Mucosa of stomach (tissue), 1 donor: ENCODE data around the gene HBD.
"Not testable (repeated sequence)": the region's sequence is repeated elsewhere in the genome, so short reads cannot be mapped to it uniquely, and the experiment has no call there.

Source experiments
- H3K27me3 ChIP-seq: one replicate; pipeline ENCODE4 v1.7.0; 2013; ENCODE audit warnings: mild to moderate bottlenecking, low read length; ENCODE audit not compliant: control insufficient read depth, insufficient read depth
- H3K36me3 ChIP-seq: one replicate; pipeline ENCODE4 v1.7.0; 2013; ENCODE audit warnings: low read length; ENCODE audit not compliant: control insufficient read depth, insufficient read depth
- H3K4me1 ChIP-seq: one replicate; pipeline ENCODE4 v1.7.0; 2013; ENCODE audit warnings: mild to moderate bottlenecking, low read length; ENCODE audit not compliant: control insufficient read depth, insufficient read depth
- H3K4me3 ChIP-seq: one replicate; pipeline ENCODE4 v1.7.0; 2013; ENCODE audit warnings: low read length
- H3K9ac ChIP-seq: one replicate; pipeline ENCODE4 v1.7.0; 2013; ENCODE audit warnings: mild to moderate bottlenecking, low read length, moderate library complexity
- H3K9me3 ChIP-seq: one replicate; pipeline ENCODE4 v1.7.0; 2013; ENCODE audit warnings: mild to moderate bottlenecking, low read length, moderate library complexity; ENCODE audit not compliant: control insufficient read depth
- donor health status: Pancreatic carcinoma.

The HBD gene

GRCh38 chr11:5250543-5251204, 16.4 kb upstream of the HBD start:
- H3K36me3 ChIP-seq = no peaks in the 10 kb centered on the region
- H3K4me3 ChIP-seq = no peak overlapping the region
- H3K9ac ChIP-seq = no peak overlapping the region
- no peaks in the 10 kb centered on the region for H3K4me1 ChIP-seq
- H3K27me3 ChIP-seq = no peaks in the 10 kb centered on the region
- no peaks in the 10 kb centered on the region for H3K9me3 ChIP-seq

GRCh38 chr11:5249807-5250396, 15.6 kb upstream of the HBD start, which contains the start of gene HBG1:
Gene HBG1, minus strand, starts transcription at chr11:5249857. Its CDS starts 53 bp downstream, at chr11:5249804.
- not testable (repeated sequence) for H3K9ac ChIP-seq, H3K36me3 ChIP-seq, H3K4me1 ChIP-seq, H3K4me3 ChIP-seq, H3K9me3 ChIP-seq, H3K27me3 ChIP-seq

- H3K9ac ChIP-seq, H3K4me1 ChIP-seq, H3K9me3 ChIP-seq, H3K27me3 ChIP-seq, H3K36me3 ChIP-seq, H3K4me3 ChIP-seq: not testable (repeated sequence)
Observed at GRCh38 chr11:5248498-5248897, 14.2 kb upstream of the HBD start.

DNA sequence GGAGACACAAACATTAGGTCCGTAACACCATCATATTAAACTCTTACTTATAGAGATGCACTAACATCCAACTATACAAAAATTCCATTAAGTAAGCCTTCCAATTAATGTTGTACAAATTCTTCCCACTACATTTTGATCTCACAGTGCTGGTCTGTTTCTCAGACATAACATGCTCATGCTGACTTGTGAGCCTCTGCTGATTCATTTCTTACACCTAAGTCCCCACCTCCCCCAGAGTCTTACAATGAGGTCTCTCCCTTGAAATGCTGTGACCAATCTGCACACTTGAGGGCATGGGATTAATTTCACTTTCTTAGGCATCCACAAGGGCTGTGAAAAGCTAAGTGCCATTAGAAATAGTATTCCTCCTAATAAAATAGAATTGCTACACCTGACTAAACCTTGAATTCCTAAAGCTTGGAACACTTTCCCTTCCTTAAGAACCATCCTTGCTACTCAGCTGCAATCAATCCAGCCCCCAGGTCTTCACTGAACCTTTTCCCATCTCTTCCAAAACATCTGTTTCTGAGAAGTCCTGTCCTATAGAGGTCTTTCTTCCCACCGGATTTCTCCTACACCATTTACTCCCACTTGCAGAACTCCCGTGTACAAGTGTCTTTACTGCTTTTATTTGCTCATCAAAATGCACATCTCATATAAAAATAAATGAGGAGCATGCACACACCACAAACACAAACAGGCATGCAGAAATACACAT, 13.3 kb upstream of the HBD start:
- Histone ChIP-seq H3K36me3 (no peaks in the 10 kb centered on the region), H3K9me3 (no peaks in the 10 kb centered on the region), H3K27me3 (no peaks in the 10 kb centered on the region), H3K9ac (no peak overlapping the region), H3K4me1 (no peaks in the 10 kb centered on the region), H3K4me3 (no peak overlapping the region)

DNA sequence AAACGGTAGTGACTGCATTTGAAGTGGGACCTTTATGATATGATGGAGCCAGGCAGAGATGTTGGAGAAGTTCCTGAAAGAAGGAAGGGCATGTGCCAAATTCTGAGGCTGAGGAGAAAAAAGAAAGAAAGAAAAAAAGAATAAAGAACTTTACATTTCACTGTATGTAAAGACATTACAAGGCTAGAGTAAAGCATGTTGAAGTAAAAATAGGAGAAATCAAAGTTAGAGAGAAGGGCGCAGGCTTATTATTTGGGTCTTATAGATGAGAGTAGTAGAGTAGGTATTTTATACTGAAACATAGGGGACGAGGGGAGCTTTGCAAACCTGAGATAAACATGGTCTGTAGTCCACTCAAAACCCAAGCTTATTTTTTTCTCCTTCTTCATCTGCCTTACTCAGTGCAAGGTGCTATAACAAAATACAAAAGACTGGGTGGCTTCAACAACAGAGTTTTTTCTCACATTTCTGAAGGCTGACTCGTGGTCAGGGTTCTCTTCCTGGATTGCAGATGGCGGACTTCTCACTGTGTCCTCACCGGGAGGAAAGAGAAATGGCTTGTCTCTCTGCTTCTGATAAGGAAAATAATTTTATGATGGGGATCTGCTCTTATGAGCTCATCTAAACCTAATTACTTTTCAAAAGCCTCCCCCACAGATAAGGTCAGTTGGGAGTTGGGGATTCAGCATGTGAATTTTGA, 12.6 kb upstream of the HBD start:
- no peak overlapping the region for H3K9ac ChIP-seq
- no peaks in the 10 kb centered on the region for H3K27me3 ChIP-seq
- no peaks in the 10 kb centered on the region for H3K4me1 ChIP-seq
- H3K4me3 ChIP-seq = no peak overlapping the region
- H3K9me3 ChIP-seq = no peaks in the 10 kb centered on the region
- H3K36me3 ChIP-seq = no peaks in the 10 kb centered on the region

DNA sequence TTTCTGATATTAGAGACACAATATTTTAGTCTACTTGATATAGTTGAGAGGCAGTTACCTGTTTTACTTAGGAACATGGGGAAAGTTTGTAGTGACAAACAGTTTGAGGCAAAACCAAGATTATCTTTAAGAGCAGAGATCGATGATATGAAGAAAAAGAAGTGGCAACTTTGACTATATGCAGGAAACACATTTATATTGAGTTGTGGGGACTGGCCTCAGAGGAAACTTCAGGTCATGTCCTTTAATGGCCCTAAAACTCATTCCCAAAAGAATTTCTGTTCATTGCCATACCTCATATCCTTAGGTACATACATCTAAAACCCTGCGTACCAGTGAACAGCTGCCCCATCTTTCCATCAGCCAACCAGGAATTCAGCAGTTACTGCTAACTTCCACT, 10.9 kb upstream of the HBD start:
- H3K4me1 ChIP-seq = no peaks in the 10 kb centered on the region
- no peaks in the 10 kb centered on the region for H3K36me3 ChIP-seq
- H3K9ac ChIP-seq = no peak overlapping the region
- no peak overlapping the region for H3K4me3 ChIP-seq
- no peaks in the 10 kb centered on the region for H3K9me3 ChIP-seq
- no peaks in the 10 kb centered on the region for H3K27me3 ChIP-seq

- Histone ChIP-seq H3K27me3 (no peaks in the 10 kb centered on the region), H3K4me1 (no peaks in the 10 kb centered on the region), H3K36me3 (no peaks in the 10 kb centered on the region), H3K9ac (no peak overlapping the region), H3K4me3 (no peak overlapping the region), H3K9me3 (no peaks in the 10 kb centered on the region)
Observed at GRCh38 chr11:5243816-5244180, 9.5 kb upstream of the HBD start.

DNA sequence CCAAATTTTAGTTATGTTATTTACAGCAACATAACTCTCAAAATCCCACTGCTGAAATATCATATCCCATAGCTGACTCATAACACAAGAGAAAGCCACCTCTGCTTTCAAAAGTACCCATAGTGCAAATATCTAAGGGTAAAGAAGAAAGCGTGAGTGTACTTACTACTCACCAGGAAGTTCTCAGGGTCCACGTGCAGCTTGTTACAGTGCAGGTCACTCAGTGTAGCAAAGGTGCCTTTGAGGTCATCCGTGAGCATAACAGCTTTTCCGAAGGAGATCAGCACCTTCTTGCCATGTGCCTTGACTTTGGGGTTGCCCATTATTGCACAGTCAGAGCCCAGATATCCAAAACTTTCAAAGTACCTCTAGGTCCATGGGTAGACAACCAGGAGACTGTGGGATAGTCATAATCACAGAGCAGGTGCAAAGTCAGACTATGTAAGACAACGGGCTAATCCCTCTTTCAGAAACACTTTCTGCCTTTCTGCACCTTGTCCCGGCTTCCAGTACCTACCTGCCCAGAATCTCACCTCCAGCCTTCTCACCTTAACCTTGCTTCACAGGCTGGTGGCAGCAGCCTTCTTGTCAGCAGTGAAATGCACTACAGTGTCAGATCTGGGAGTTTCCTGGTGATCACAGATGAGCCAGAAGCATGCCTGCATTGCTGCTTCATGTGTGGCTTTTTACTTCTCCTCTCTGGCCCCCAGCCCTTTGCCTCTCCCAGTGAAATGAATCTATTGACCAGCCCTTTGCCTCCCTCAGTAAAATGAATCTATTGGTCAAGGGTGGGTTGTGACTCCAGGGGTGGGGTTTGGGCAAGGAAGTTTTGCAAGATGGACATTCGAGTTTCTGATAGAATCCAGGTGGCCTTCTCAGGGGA, 8.9 kb upstream of the HBD start:
- Histone ChIP-seq H3K9ac (no peak overlapping the region), H3K9me3 (no peaks in the 10 kb centered on the region), H3K27me3 (no peaks in the 10 kb centered on the region), H3K36me3 (no peaks in the 10 kb centered on the region), H3K4me3 (no peak overlapping the region), H3K4me1 (no peaks in the 10 kb centered on the region)

- no peaks in the 10 kb centered on the region for H3K9me3 ChIP-seq
- H3K4me1 ChIP-seq = no peaks in the 10 kb centered on the region
- no peak overlapping the region for H3K4me3 ChIP-seq
- no peaks in the 10 kb centered on the region for H3K36me3 ChIP-seq
- H3K27me3 ChIP-seq = no peaks in the 10 kb centered on the region
- no peak overlapping the region for H3K9ac ChIP-seq
Observed at GRCh38 chr11:5242208-5242607, 7.9 kb upstream of the HBD start.

- H3K36me3 ChIP-seq = no peaks in the 10 kb centered on the region
- H3K27me3 ChIP-seq = no peaks in the 10 kb centered on the region
Observed at GRCh38 chr11:5241458-5241857, 7.2 kb upstream of the HBD start.

GRCh38 chr11:5240458-5240857, 6.2 kb upstream of the HBD start:
- no peak overlapping the region for H3K9ac ChIP-seq
- no peaks in the 10 kb centered on the region for H3K4me1 ChIP-seq
- H3K36me3 ChIP-seq = no peaks in the 10 kb centered on the region
- no peaks in the 10 kb centered on the region for H3K27me3 ChIP-seq
- no peak overlapping the region for H3K4me3 ChIP-seq
- no peaks in the 10 kb centered on the region for H3K9me3 ChIP-seq

More at GRCh38 chr11:5241458-5241857, 7.2 kb upstream of the HBD start:
- Histone ChIP-seq H3K9me3 (no peaks in the 10 kb centered on the region), H3K9ac (no peak overlapping the region), H3K4me3 (no peak overlapping the region), H3K4me1 (no peaks in the 10 kb centered on the region)
